Measurements from ENCODE around the gene NFE2L3.

DNA sequence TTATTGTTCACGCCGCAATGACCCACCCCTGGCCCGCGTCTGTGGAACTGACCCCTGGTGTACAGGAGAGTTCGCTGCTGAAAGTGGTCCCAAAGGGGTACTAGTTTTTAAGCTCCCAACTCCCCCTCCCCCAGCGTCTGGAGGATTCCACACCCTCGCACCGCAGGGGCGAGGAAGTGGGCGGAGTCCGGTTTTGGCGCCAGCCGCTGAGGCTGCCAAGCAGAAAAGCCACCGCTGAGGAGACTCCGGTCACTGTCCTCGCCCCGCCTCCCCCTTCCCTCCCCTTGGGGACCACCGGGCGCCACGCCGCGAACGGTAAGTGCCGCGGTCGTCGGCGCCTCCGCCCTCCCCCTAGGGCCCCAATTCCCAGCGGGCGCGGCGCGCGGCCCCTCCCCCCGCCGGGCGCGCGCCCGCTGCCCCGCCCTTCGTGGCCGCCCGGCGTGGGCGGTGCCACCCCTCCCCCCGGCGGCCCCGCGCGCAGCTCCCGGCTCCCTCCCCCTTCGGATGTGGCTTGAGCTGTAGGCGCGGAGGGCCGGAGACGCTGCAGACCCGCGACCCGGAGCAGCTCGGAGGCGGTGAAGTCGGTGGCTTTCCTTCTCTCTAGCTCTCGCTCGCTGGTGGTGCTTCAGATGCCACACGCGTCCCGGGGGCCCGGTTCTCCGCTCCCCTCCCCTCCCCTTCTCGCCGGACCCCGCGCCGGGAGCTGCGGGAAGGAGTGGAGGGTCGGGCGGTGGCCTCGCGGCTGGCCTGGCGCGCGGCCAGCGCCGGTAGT is 49.4 kb downstream of the NFE2L3 start, which contains the start of gene CBX3:
- peak; percentile 84 for TF ChIP-seq TAF1 (IDR thresholded peaks at IDR 0.05; ENCODE audit: low read depth, low read length)
- peak; percentile 95 for TF ChIP-seq POLR2AphosphoS5 (IDR thresholded peaks at IDR 0.05; ENCODE audit: low read depth, low read length)

All from GM12891 (cell line).